Measurements from ENCODE around the gene CCDC167.
"Not testable (repeated sequence)": the region's sequence is repeated elsewhere in the genome, so short reads cannot be mapped to it uniquely, and the experiment has no call there.

The CCDC167 gene

GRCh38 chr6:37511201-37511600 is 11.5 kb upstream of the CCDC167 start:
- DNase-seq (ENCODE audit: low read depth in 2 of 2), result no peak

GRCh38 chr6:37507690-37508421 is 8.2 kb upstream of the CCDC167 start:
- DNase-seq (ENCODE audit: low read depth in 2 of 2), result no peak

GRCh38 chr6:37507077-37507476 is 7.4 kb upstream of the CCDC167 start:
- no peak for DNase-seq (ENCODE audit: low read depth in 2 of 2)

- no peak for DNase-seq (ENCODE audit: low read depth in 2 of 2)
Measured at GRCh38 chr6:37506479-37506878, 6.8 kb upstream of the CCDC167 start.

GRCh38 chr6:37504024-37504423 is 4.3 kb upstream of the CCDC167 start:
- no peak for DNase-seq (ENCODE audit: low read depth in 2 of 2)

- DNase-seq (ENCODE audit: low read depth in 2 of 2), result no peak
Measured at GRCh38 chr6:37503309-37503965, 3.7 kb upstream of the CCDC167 start.

GRCh38 chr6:37502703-37503291 is 3.1 kb upstream of the CCDC167 start:
- DNase-seq (ENCODE audit: low read depth in 2 of 2), result no peak

- DNase-seq (ENCODE audit: low read depth in 2 of 2), result no peak
Measured at GRCh38 chr6:37501632-37502491, 2.2 kb upstream of the CCDC167 start.

- DNase-seq (ENCODE audit: low read depth in 2 of 2), result not testable (repeated sequence)
Measured at GRCh38 chr6:37500904-37501303, 1.2 kb upstream of the CCDC167 start.

GRCh38 chr6:37500294-37500608 is 558 bp upstream of the CCDC167 start:
- DNase-seq (ENCODE audit: low read depth in 2 of 2), result no peak

- no peak for DNase-seq (ENCODE audit: low read depth in 2 of 2)
Measured at GRCh38 chr6:37496951-37497885, 2.5 kb downstream of the CCDC167 start.

GRCh38 chr6:37495244-37495934 is 4.3 kb downstream of the CCDC167 start:
- DNase-seq (ENCODE audit: low read depth in 2 of 2), result no peak

GRCh38 chr6:37493661-37493995 is 6.1 kb downstream of the CCDC167 start:
- no peak for DNase-seq (ENCODE audit: low read depth in 2 of 2)

- DNase-seq (ENCODE audit: low read depth in 2 of 2), result no peak
Measured at GRCh38 chr6:37492991-37493660, 6.6 kb downstream of the CCDC167 start.

GRCh38 chr6:37492236-37492972 is 7.3 kb downstream of the CCDC167 start:
- no peak for DNase-seq (ENCODE audit: low read depth in 2 of 2)

- no peak for DNase-seq (ENCODE audit: low read depth in 2 of 2)
Measured at GRCh38 chr6:37491830-37492208, 7.9 kb downstream of the CCDC167 start.

- no peak for DNase-seq (ENCODE audit: low read depth in 2 of 2)
Measured at GRCh38 chr6:37491171-37491829, 8.4 kb downstream of the CCDC167 start.

- no peak for DNase-seq (ENCODE audit: low read depth in 2 of 2)
Measured at GRCh38 chr6:37490536-37491170, 9.0 kb downstream of the CCDC167 start.
